AG04449 (cell line): ENCODE results near the gene DGUOK.

Experiments used
- CTCF ChIA-PET: fragments of 350-600 bp; formaldehyde crosslinking; extraction: SDS; loops from one replicate; lab custom pipeline; 2021; ENCODE audit warnings: antibody characterized with exemption; lab: Yijun Ruan, JAX
- POLR2A ChIA-PET: fragments of 400-600, 350-600 bp; formaldehyde crosslinking; extraction: SDS; loops from one replicate; lab custom pipeline; 2020; ENCODE audit warnings: antibody characterized with exemption, inconsistent platforms; lab: Yijun Ruan, JAX
- DNase-seq: peaks from one replicate; pipeline ENCODE4 v3.0.0-alpha.2; 2010; ENCODE audit warnings: low read depth, low spot score
- H3K4me3 ChIP-seq: 2 replicates; pipeline ENCODE4 v1.5.1; 2011; ENCODE audit warnings: low read depth, mild to moderate bottlenecking, control low read depth, low read length
- CTCF ChIP-seq: IDR thresholded peaks from one replicate; pipeline ENCODE4 v1.5.1; 2011; ENCODE audit warnings: mild to moderate bottlenecking, moderate library complexity, low read length, control low read depth, inconsistent platforms; ENCODE audit not compliant: insufficient read depth; ENCODE audit errors: missing control alignments

The DGUOK gene

GRCh38 chr2:73944714-73945113, 18.0 kb downstream of the DGUOK start:
- ChIA-PET POLR2A (no interaction called here), CTCF (interaction anchor here (1.5 kb wide), 1 partner anchor 182 kb away, joined by 3 read pairs; no protein-coding TSS in a partner anchor)
- no peak overlapping the region for H3K4me3 ChIP-seq
- DNase-seq: no peak
- no peak for TF ChIP-seq CTCF

GRCh38 chr2:73946215-73946614, 19.5 kb downstream of the DGUOK start:
- DNase-seq: no peak
- CTCF ChIA-PET: interaction anchor here (0.9 to 1.5 kb wide), 3 partner anchors 9 to 180 kb away, joined by 3 read pairs; no protein-coding TSS in a partner anchor
- H3K4me3 ChIP-seq: no peak overlapping the region
- no peak for TF ChIP-seq CTCF
- POLR2A ChIA-PET: no interaction called here

- TF ChIP-seq CTCF: no peak
- H3K4me3 ChIP-seq: no peak overlapping the region
- ChIA-PET CTCF (interaction anchor here (0.9 to 1.5 kb wide), 2 partner anchors 10 to 123 kb away, joined by 3 read pairs; no protein-coding TSS in a partner anchor), POLR2A (no interaction called here)
- no peak for DNase-seq
Measured at GRCh38 chr2:73946666-73947065, 20.0 kb downstream of the DGUOK start.

- ChIA-PET POLR2A (no interaction called here), CTCF (no interaction called here)
- TF ChIP-seq CTCF: no peak
- no peak overlapping the region for H3K4me3 ChIP-seq
- no peak for DNase-seq
Measured at GRCh38 chr2:73947412-73948018, 20.8 kb downstream of the DGUOK start.

GRCh38 chr2:73949802-73950201, 23.1 kb downstream of the DGUOK start:
- no peak for DNase-seq
- POLR2A ChIA-PET: no interaction called here
- no peak overlapping the region for H3K4me3 ChIP-seq
- CTCF ChIA-PET: no interaction called here
- no peak for TF ChIP-seq CTCF

- TF ChIP-seq CTCF: no peak
- ChIA-PET POLR2A (interaction anchor here (0.6 kb wide), 1 partner anchor 23 kb away, joined by 4 read pairs; no protein-coding TSS in a partner anchor), CTCF (interaction anchor here (1.1 kb wide), 1 partner anchor 126 kb away, joined by 3 read pairs; no protein-coding TSS in a partner anchor)
- H3K4me3 ChIP-seq: no peak overlapping the region
- no peak for DNase-seq
Measured at GRCh38 chr2:73952499-73953446, 26.1 kb downstream of the DGUOK start.
